NCI-H1092 treated with DMSO at 0.1 percent for 48 hours (cell line): ENCODE results near the gene HTT.
"Not testable (repeated sequence)": the region's sequence is repeated elsewhere in the genome, so short reads cannot be mapped to it uniquely, and the experiment has no call there.

ENCODE experiments used
- DNase-seq: peaks from one replicate; lab custom pipeline; 2025; lab: John Stamatoyannopoulos, UW

The HTT gene

GRCh38 chr4:3121596-3121995 lies 47.1 kb downstream of the HTT start:
- DNase-seq, result no peak

GRCh38 chr4:3122081-3122563 lies 47.6 kb downstream of the HTT start:
- no peak for DNase-seq

GRCh38 chr4:3123181-3123671 lies 48.7 kb downstream of the HTT start:
- no peak for DNase-seq

GRCh38 chr4:3124070-3124767 lies 49.7 kb downstream of the HTT start:
- DNase-seq, result no peak

GRCh38 chr4:3127112-3127511 lies 52.6 kb downstream of the HTT start:
- no peak for DNase-seq

GRCh38 chr4:3128058-3128457 lies 53.6 kb downstream of the HTT start:
- no peak for DNase-seq

GRCh38 chr4:3128976-3129375 lies 54.5 kb downstream of the HTT start:
- no peak for DNase-seq

- no peak for DNase-seq
Measured at GRCh38 chr4:3130201-3130600, 55.7 kb downstream of the HTT start.

GRCh38 chr4:3130826-3131225 lies 56.3 kb downstream of the HTT start:
- DNase-seq, result no peak

- DNase-seq, result no peak
Measured at GRCh38 chr4:3134201-3134600, 59.7 kb downstream of the HTT start.

- peak; percentile 59 for DNase-seq
Measured at GRCh38 chr4:3135155-3136011, 60.9 kb downstream of the HTT start.

- no peak for DNase-seq
Measured at GRCh38 chr4:3136454-3136853, 62.0 kb downstream of the HTT start.

GRCh38 chr4:3137908-3138307 lies 63.4 kb downstream of the HTT start:
- no peak for DNase-seq

GRCh38 chr4:3145234-3145924 lies 70.9 kb downstream of the HTT start:
- peak; percentile 2 for DNase-seq

GRCh38 chr4:3148926-3149325 lies 74.4 kb downstream of the HTT start:
- DNase-seq, result no peak

GRCh38 chr4:3151238-3151637 lies 76.8 kb downstream of the HTT start:
- not testable (repeated sequence) for DNase-seq

- DNase-seq, result no peak
Measured at GRCh38 chr4:3157366-3157765, 82.9 kb downstream of the HTT start.

GRCh38 chr4:3158841-3159240 lies 84.4 kb downstream of the HTT start:
- DNase-seq, result no peak

- no peak for DNase-seq
Measured at GRCh38 chr4:3160438-3160837, 86.0 kb downstream of the HTT start.

GRCh38 chr4:3161044-3161443 lies 86.6 kb downstream of the HTT start:
- DNase-seq, result not testable (repeated sequence)

GRCh38 chr4:3166434-3166833 lies 92.0 kb downstream of the HTT start:
- not testable (repeated sequence) for DNase-seq

GRCh38 chr4:3168029-3168428 lies 93.5 kb downstream of the HTT start:
- DNase-seq, result no peak
